GM12878 (cell line): ENCODE data around the gene ARHGAP26.

Experiments
- CTCF ChIP-seq, 3 experiments: IDR thresholded peaks in 2 of 3; conservative IDR thresholded peaks in 1 of 3; 2 replicates each; pipeline ENCODE4 v1.5.1; 2011; ENCODE audit warnings: low read depth in 3 of 3, low read length in 3 of 3, mild to moderate bottlenecking in 3 of 3, control low read depth in 2 of 3, moderate library complexity in 2 of 3, inconsistent platforms in 1 of 3, mixed read lengths in 1 of 3; ENCODE audit not compliant: control insufficient read depth in 2 of 3, insufficient read depth in 1 of 3; ENCODE audit errors: extremely low read depth in 1 of 3
- IKZF1 ChIP-seq: fragments of 450-650 bp; conservative IDR thresholded peaks from 2 replicates; pipeline ENCODE4 v1.6.1; 2017; ENCODE audit warnings: antibody characterized with exemption, mild to moderate bottlenecking
- POLR2A ChIP-seq: IDR thresholded peaks from 2 replicates; pipeline ENCODE4 v1.6.1; 2011; ENCODE audit warnings: low read depth, mild to moderate bottlenecking, low read length
- TF ChIP-seq, protein P1 (sequence below): fragments of 150-350 bp; IDR thresholded peaks from 2 replicates; pipeline ENCODE4 v1.6.1; 2016; ENCODE audit warnings: low read depth, low read length
- TF ChIP-seq, protein P2 (sequence below): fragments of 450-650 bp; IDR thresholded peaks from 2 replicates; pipeline ENCODE4 v1.6.1; 2017; ENCODE audit warnings: mild to moderate bottlenecking

GRCh38 chr5:142915038-142915437, 144.9 kb downstream of the ARHGAP26 start:
- TF ChIP-seq IKZF1 (no peak), CTCF (IDR thresholded peaks at IDR 0.05 in 2 of 3, conservative IDR thresholded peaks at IDR 0.05 in 1 of 3; ENCODE audit: control insufficient read depth in 2 of 3, extremely low read depth in 1 of 3, insufficient read depth in 1 of 3, low read depth in 3 of 3, low read length in 3 of 3) (no peak), POLR2A (no peak)
- TF ChIP-seq, protein P1, sequence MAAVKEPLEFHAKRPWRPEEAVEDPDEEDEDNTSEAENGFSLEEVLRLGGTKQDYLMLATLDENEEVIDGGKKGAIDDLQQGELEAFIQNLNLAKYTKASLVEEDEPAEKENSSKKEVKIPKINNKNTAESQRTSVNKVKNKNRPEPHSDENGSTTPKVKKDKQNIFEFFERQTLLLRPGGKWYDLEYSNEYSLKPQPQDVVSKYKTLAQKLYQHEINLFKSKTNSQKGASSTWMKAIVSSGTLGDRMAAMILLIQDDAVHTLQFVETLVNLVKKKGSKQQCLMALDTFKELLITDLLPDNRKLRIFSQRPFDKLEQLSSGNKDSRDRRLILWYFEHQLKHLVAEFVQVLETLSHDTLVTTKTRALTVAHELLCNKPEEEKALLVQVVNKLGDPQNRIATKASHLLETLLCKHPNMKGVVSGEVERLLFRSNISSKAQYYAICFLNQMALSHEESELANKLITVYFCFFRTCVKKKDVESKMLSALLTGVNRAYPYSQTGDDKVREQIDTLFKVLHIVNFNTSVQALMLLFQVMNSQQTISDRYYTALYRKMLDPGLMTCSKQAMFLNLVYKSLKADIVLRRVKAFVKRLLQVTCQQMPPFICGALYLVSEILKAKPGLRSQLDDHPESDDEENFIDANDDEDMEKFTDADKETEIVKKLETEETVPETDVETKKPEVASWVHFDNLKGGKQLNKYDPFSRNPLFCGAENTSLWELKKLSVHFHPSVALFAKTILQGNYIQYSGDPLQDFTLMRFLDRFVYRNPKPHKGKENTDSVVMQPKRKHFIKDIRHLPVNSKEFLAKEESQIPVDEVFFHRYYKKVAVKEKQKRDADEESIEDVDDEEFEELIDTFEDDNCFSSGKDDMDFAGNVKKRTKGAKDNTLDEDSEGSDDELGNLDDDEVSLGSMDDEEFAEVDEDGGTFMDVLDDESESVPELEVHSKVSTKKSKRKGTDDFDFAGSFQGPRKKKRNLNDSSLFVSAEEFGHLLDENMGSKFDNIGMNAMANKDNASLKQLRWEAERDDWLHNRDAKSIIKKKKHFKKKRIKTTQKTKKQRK = no peak
- TF ChIP-seq, protein P2, sequence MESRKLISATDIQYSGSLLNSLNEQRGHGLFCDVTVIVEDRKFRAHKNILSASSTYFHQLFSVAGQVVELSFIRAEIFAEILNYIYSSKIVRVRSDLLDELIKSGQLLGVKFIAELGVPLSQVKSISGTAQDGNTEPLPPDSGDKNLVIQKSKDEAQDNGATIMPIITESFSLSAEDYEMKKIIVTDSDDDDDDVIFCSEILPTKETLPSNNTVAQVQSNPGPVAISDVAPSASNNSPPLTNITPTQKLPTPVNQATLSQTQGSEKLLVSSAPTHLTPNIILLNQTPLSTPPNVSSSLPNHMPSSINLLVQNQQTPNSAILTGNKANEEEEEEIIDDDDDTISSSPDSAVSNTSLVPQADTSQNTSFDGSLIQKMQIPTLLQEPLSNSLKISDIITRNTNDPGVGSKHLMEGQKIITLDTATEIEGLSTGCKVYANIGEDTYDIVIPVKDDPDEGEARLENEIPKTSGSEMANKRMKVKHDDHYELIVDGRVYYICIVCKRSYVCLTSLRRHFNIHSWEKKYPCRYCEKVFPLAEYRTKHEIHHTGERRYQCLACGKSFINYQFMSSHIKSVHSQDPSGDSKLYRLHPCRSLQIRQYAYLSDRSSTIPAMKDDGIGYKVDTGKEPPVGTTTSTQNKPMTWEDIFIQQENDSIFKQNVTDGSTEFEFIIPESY = no peak
